Activated CD4-positive, alpha-beta T cell treated with anti-CD3 and anti-CD28 coated beads, Interleukin-2, Interleukin-4, amounts not matched to agents 100 ng/mL and 50 ng/mL, durations not matched to agents 16 hours and 8 hours (primary cell): ENCODE measurements around the gene MOXD1.
"Not testable (repeated sequence)": the region's sequence is repeated elsewhere in the genome, so short reads cannot be mapped to it uniquely, and the experiment has no call there.

Experiments
- DNase-seq: peaks from one replicate; pipeline ENCODE4 v3.0.0-alpha.2; 2020; ENCODE audit warnings: low spot score

The MOXD1 gene

GRCh38 chr6:132351986-132352385, 49.3 kb downstream of the MOXD1 start:
- DNase-seq, result not testable (repeated sequence)

DNA sequence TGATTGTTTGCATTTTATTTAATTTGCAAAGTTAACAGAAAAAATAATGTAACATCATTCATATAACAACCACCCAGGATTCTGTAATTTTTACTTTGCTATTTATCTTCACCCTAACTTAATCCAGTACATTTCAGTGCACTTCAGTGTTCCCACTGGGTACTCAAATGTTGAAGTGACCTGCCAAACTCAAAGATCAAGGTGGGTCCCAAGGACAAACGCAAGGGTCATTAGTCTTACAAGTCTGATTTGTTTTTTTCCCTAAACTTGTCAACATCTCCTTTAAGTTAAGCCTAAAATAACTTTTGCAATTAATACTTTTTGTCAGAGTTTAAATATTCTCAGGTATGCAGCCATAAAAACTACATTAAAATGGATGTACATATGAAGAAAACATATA, 53.0 kb downstream of the MOXD1 start:
- DNase-seq, result no peak

DNA sequence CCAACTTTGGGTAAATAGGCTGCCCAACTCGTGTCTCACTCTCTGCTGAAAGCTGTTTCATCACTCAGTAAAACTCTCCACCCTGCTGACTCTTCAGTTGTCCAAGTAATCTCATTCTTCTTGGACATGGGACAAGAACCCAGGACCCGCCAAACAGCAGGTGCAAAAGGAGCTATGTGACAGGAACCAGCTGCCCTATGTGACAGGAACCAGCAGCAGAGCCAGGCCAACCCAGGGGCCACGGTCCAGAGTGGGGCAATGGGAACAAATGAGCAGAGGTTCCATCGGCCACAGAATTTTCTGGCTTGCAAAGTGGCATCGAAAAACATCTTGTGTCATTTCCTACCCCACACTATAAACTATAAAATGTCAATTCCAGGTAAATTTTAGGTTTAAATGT, 56.5 kb downstream of the MOXD1 start:
- DNase-seq, result no peak

DNA sequence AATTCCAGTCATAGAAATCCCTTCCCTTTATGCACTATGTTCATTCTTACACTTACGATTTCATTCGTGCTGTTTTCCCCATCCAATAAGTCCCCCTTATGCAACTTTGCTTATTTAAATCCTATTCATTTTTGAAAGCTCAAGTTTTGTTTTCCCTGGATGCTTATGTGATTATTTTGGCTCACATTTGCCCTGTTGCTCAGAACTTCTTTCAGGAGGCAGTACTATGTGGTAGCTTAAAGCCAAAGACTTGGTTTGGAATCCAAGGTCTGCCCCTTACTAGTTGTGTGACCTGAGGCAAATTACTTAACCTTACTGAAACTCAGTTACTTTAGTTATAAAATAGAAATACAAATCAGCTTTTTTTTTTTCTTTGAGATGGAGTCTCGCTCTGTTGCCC, 59.6 kb downstream of the MOXD1 start:
- DNase-seq, result no peak

GRCh38 chr6:132334521-132334885, 66.8 kb downstream of the MOXD1 start:
- no peak for DNase-seq

DNA sequence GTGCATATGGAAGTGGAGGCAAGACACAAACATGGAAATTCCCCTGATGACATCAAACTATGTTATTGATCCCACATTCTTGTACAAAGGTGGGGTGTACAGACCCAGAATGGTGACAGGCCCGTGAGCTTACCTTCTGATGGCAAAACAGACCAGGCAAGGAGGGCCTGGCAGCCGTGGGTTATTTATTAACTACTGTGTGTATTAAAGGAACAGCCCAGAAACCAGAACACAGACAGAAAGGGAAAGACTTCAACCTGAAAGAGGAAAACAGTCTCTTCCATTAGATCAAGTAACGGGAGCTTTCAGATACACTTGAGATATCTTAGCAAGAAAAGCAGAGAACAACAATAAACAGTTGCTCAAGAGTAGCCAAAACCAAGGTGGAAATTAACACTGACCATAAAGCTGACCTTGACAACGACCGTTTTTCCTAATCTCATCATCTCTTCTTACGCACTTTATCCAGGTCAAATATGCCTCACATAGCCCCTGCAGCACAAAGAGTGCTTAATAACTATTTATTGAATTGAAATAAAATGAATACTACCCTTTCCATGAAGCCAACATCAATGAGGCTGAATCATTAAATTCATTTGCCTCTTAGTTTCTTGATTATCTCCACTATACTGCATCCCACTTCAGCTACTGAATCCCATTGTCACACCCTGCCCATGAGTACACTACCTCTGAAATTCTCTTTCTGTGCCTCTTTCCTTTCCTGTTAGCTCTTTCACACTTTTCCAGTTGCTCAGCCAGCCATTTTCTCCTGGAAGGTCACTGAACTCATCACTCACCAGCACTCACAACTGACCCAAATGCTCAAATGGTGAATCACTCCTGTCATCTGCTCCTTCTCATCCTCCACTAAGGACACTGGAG, 67.4 kb downstream of the MOXD1 start:
- DNase-seq, result no peak

DNA sequence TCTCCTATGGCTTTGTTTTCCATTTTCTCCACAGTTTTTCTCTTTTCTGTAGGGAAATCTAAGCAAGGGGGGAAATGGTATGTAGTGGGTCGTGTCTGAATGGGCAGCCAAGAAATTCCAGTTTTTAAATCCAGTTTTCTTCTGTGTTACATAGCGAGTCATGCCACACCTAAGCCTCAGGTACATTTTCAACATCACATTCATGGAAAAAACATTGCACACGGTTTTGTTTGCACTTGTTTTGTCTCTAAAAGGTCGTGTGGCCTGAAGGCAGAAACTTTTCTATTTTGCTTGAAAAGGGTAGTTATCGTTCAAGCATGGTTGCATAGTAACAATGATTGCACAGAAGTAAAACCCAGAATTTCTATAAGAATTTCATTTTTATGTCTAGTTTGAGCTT, 70.5 kb downstream of the MOXD1 start:
- no peak for DNase-seq

- no peak for DNase-seq
Measured at GRCh38 chr6:132322398-132322797, 78.9 kb downstream of the MOXD1 start.

GRCh38 chr6:132320007-132320406, 81.3 kb downstream of the MOXD1 start:
- DNase-seq, result no peak

DNA sequence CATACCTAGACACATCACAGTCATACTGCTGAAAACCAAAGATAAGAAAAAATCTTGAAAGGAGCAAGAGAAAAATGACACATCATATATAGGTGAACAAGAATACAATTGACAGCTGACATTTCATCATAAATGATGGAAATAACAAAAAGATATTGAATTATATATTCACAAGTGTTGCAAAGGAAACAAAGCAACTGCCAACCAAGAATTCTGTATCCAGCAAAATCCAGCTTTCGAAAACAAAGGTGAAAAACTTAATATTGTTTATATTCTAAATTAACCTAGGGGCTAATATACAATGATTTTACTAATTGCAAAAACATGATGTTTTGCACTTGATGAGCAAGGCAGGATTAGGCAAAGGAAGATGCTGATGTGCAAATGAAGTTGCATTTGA, 84.3 kb downstream of the MOXD1 start:
- DNase-seq, result no peak

GRCh38 chr6:132314432-132314831, 86.8 kb downstream of the MOXD1 start:
- no peak for DNase-seq

GRCh38 chr6:132310921-132311320, 90.4 kb downstream of the MOXD1 start:
- no peak for DNase-seq

DNA sequence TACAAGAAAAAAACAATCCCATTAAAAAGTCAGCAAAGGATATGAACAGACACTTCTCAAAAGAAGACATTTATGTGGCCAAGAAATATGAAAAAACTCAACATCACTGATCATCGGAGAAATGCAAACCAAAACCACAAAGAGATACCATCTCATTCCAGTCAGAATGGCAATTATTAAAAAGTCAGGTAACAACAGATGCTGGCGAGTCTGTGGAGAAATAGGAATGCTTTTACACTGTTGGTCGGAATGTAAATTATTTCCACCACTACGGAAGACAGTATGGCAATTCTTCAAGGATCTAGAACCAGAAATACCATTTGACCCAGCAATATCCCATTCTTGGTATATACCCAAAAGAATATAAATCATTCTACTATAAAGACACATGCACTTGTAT, 91.1 kb downstream of the MOXD1 start:
- DNase-seq, result not testable (repeated sequence)

DNA sequence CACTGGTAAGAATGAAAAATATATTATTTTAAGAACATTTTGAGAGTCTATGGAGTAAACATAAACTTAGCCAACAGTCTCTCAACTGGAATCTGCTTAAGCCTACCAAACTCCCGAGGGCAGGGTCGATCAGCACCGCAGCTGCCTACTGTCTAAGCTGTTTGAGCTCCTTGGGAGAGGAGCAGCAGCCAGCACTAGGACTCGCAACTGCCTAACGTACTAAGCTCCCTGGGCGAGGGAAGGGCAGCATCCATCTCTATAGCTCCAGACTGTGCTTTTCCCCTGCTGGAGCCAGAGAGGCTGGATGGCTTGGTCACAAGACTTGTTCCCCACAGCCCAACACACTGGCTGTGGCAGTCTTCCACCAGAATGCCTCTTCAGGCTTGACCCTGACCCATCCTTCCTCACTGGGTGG, 96.4 kb downstream of the MOXD1 start:
- DNase-seq, result no peak

DNA sequence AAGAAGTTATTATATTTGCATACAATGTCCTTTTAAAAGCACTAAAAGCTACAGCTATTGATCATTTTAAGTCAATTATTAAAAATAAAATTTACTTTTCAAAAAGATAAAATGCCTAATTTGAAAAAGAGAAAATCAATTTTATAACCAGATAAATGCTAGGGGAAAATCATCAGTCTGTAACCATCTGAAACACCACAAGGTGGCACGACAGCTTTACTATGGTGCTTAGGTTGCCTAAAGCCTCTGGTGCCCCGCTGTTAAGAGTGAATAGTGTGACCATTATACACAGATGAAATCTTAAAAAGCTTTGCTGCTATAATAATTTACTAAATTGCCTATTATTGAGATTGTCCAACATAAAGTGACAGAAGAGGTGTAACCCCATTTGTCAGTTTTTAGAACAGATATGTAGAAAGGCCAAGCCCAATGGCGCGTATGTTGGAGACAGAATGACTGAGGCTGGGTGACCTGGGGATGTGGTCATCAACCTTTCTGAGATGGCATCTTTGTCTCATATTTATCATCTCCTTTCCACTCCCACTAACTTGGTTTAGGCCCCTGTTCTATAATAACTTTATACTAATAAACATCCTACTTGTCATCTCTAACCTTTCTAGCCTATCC, 100.8 kb downstream of the MOXD1 start:
- DNase-seq, result peak; percentile 12

DNA sequence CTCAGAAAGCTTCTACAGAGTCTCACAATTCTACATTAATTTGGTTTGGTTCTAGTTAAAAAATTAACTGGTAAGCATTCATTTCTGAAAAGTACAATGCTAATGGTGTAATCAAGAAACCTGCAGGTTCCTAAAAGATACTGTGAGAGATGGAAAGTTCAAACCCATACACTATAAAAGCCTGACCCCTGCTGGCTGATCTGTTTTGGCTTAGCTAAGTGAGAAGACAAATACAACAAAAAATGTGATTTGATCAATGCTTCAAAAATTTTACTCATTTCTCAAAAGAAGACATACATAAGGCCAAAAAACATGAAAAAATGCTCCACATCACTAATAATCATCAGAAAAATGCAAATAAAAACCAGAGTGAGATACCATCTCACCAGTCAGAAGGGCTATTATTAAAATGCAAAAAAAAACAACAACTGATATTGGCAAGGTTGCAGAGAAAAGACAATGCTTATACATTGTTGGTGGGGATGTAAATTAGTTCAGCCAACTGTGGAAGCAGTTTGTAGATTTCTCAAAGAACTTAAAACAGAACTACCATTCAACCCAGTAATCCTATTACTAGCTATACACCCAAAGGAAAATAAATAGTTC, 102.8 kb downstream of the MOXD1 start:
- DNase-seq, result peak; percentile 29

- DNase-seq, result no peak
Measured at GRCh38 chr6:132289756-132290155, 111.5 kb downstream of the MOXD1 start.

DNA sequence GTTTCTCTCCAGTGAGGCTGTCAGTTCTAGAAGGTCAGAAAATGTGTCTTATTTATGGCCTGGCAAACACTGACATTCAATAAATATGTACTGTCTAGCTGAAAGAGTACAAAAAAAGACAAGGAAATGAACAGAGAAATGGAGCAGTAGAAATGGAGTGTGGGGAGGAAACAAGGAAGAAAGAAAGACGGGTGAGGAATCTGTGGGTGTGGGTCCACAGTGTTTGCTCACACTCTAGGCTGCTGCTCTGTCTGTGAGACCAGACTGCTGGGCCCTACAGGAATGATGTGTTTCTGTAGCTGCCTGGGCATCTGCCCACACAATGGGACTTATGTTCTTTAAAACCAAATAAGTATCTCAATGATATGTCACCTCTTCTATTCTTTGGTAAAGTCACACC, 114.2 kb downstream of the MOXD1 start:
- no peak for DNase-seq

DNA sequence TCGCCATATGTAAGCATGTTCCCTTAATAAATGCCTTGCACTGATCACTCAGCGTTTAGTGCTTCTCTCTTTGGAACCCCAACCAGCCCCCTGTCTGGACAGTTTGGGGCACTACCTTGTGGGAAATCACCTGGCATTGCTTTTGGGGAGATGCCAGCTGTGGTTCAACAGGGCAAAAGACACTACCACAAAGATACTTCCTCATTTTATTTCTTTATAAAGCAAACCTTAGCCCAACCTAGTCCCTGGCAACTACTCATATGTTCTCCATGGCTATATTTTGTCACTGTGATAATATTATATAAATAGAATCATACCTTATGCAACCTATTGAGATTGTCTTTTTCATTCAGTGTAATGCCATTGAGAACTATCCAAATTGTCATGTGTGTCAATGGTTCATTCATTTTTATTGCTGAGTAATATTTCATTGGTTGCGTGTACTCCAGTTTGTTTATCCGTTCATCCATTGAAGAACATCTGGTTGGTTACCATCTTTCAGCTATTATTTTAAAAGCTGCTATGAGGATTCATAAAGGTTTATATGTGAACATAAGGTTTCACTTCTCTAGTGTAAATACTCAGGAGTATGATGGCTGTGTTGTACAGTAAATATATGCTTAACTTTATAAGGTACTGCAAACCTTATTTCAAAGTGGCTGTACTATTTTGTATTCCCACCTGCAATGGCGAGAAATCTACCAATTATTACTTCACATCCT, 114.8 kb downstream of the MOXD1 start:
- DNase-seq, result no peak

- no peak for DNase-seq
Measured at GRCh38 chr6:132285004-132285780, 116.1 kb downstream of the MOXD1 start.

DNA sequence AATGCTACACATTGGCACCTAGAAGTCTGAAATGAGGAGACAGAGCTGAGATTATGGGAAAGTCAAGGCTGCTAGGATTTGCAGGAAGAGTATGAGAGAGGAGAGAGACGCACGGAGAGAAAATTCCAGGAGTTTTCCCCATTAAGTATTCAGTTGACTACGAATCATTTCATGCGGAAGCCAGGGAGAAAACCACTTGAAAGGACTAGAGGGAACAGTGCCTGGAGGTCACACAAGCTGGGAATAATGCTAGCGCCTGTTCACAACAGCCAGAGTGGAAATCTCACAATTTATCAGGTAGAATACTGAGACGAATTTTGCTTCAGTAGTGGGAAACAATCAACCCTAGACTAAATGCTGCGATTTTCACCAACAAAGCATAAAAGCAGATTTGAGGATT, 118.6 kb downstream of the MOXD1 start:
- no peak for DNase-seq

- DNase-seq, result no peak
Measured at GRCh38 chr6:132280436-132280835, 120.8 kb downstream of the MOXD1 start.
